Endothelial cell of umbilical vein (primary cell): Measurements from ENCODE around the gene AGAP9.
"Not testable (repeated sequence)": the region's sequence is repeated elsewhere in the genome, so short reads cannot be mapped to it uniquely, and the experiment has no call there.

Source experiments
- JUN ChIP-seq: IDR thresholded peaks from 2 replicates; pipeline ENCODE4 v1.6.1; 2011; ENCODE audit warnings: borderline replicate concordance, low read depth; ENCODE audit not compliant: insufficient read length, insufficient read depth
- POLR2AphosphoS5 ChIP-seq: IDR thresholded peaks from 2 replicates; pipeline ENCODE4 v1.6.1; 2012; ENCODE audit warnings: low read depth, mild to moderate bottlenecking, control low read depth, low read length, moderate library complexity; ENCODE audit not compliant: insufficient read depth
- TF ChIP-seq, protein P1 (sequence below), 2 donors: IDR thresholded peaks; 1 replicate in 1 of 2; 2 replicates in 1 of 2; pipeline ENCODE4 v1.5.1; 2011; ENCODE audit warnings: low read length in 2 of 2, mild to moderate bottlenecking in 2 of 2, moderate library complexity in 2 of 2, control low read depth in 1 of 2, inconsistent platforms in 1 of 2, low read depth in 1 of 2; ENCODE audit not compliant: insufficient read depth in 1 of 2; ENCODE audit errors: extremely low read depth in 1 of 2

DNA sequence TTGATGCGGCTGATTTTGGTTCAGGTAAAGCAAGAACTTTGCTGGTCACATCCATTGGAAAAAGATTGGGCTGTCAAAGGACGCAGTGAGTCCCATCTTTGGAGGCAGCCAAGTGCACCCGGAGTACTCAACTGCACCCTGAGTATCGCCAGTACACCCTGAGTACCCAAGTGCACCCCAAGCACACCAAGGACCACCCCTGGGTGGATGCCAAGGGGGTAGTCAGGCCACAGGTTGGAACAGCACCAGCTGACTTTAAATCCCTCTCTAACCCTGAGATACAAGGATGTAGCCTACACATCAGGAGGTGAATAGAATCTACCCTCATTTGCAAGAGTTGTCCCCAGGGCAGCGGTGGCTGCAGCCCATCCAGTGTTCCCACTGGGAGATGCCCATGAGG lies 56.0 kb downstream of the AGAP9 start:
- TF ChIP-seq, protein P1, sequence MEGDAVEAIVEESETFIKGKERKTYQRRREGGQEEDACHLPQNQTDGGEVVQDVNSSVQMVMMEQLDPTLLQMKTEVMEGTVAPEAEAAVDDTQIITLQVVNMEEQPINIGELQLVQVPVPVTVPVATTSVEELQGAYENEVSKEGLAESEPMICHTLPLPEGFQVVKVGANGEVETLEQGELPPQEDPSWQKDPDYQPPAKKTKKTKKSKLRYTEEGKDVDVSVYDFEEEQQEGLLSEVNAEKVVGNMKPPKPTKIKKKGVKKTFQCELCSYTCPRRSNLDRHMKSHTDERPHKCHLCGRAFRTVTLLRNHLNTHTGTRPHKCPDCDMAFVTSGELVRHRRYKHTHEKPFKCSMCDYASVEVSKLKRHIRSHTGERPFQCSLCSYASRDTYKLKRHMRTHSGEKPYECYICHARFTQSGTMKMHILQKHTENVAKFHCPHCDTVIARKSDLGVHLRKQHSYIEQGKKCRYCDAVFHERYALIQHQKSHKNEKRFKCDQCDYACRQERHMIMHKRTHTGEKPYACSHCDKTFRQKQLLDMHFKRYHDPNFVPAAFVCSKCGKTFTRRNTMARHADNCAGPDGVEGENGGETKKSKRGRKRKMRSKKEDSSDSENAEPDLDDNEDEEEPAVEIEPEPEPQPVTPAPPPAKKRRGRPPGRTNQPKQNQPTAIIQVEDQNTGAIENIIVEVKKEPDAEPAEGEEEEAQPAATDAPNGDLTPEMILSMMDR (IDR thresholded peaks at IDR 0.05; ENCODE audit: extremely low read depth in 1 of 2, insufficient read depth in 1 of 2, low read depth in 1 of 2, low read length in 2 of 2): not testable (repeated sequence)
- not testable (repeated sequence) for TF ChIP-seq POLR2AphosphoS5, JUN
